ENCODE data around the gene PRTFDC1. TPM values are rescaled to one million over a fixed set of nuclear protein-coding genes. Genes with fewer than 3 reads are reported as not detected.

PRTFDC1 gene
- 5.8 and 6.5 TPM in 2 replicates for total RNA-seq

GRCh38 chr10:24952143-24952706, at the start of gene PRTFDC1:
TSS of gene PRTFDC1 (minus strand) at chr10:24952606. CDS start at chr10:24952575, 31 bp downstream.

Other genes with a start within 250 kb of the PRTFDC1 start
- 43.2 and 47.4 TPM in 2 replicates for gene ARHGAP21, start 228.7 kb downstream of the PRTFDC1 start, total RNA-seq
- 0.18 TPM in 1 of 2 replicates, not detected in the other for gene ENKUR, start 63.6 kb upstream of the PRTFDC1 start, total RNA-seq
- gene THNSL1, start 64.0 kb upstream of the PRTFDC1 start, total RNA-seq = 2.9 and 3.3 TPM in 2 replicates
- under 0.01 and 0.38 TPM in 2 replicates for gene GPR158, start 222.4 kb upstream of the PRTFDC1 start, total RNA-seq